OCI-LY3 (cell line): ENCODE data around the gene SPP1.

ENCODE experiments used
- H2AFZ ChIP-seq: fragments of 200-600, 300-600 bp; shearing (Covaris generic); 2 replicates; pipeline ENCODE4 v1.6.0; 2014; ENCODE audit warnings: antibody characterized with exemption, low read depth, low read length
- H3K27ac ChIP-seq: fragments of 200-600, 300-600 bp; sonication (generic); 2 replicates; pipeline ENCODE4 v1.5.1; 2014; ENCODE audit warnings: mild to moderate bottlenecking, low read length, moderate library complexity, mixed read lengths
- H3K27me3 ChIP-seq: fragments of 200-600, 300-600 bp; sonication (generic); 2 replicates; pipeline ENCODE4 v1.6.1; 2014; ENCODE audit warnings: low read depth, low read length, mixed read lengths
- H3K36me3 ChIP-seq: fragments of 200-600, 300-600 bp; sonication (generic); replicated peaks from 2 replicates; pipeline ENCODE3; 2014; ENCODE audit warnings: low read depth, low read length, mixed read lengths
- H3K4me1 ChIP-seq: fragments of 300-600, 200-600 bp; sonication (generic); 2 replicates; pipeline ENCODE4 v1.6.1; 2014; ENCODE audit warnings: low read length, mixed read lengths
- H3K4me2 ChIP-seq: fragments of 200-600, 300-600 bp; sonication (generic); 2 replicates; pipeline ENCODE4 v1.6.1; 2014; ENCODE audit warnings: low read length, mixed read lengths
- H3K4me3 ChIP-seq: fragments of 300-600, 200-600 bp; sonication (generic); 2 replicates; pipeline ENCODE4 v1.5.1; 2014; ENCODE audit warnings: antibody characterized with exemption, mild to moderate bottlenecking, low read length, moderate library complexity
- H3K79me2 ChIP-seq: fragments of 300-600, 200-600 bp; shearing (Covaris generic); 2 replicates; pipeline ENCODE4 v1.6.1; 2014; ENCODE audit warnings: mild to moderate bottlenecking, low read length, mixed read lengths
- H3K9ac ChIP-seq: fragments of 300-600, 200-600 bp; shearing (Covaris generic); 2 replicates; pipeline ENCODE4 v1.6.0; 2014; ENCODE audit warnings: mild to moderate bottlenecking, low read length, moderate library complexity
- H3K9me3 ChIP-seq: fragments of 200-600, 300-600 bp; shearing (Covaris generic); 2 replicates; pipeline ENCODE4 v1.6.1; 2014; ENCODE audit warnings: low read length, mixed read lengths; ENCODE audit not compliant: insufficient read depth
- H4K20me1 ChIP-seq: fragments of 200-600, 300-600 bp; sonication (generic); 2 replicates; pipeline ENCODE4 v1.6.1; 2016; ENCODE audit warnings: low read length, mixed read lengths; ENCODE audit not compliant: insufficient read depth
- EZH2phosphoT487 ChIP-seq: fragments of 200-600 bp; shearing (Covaris generic); IDR thresholded peaks from 2 replicates; pipeline ENCODE4 v1.6.1; 2018; ENCODE audit warnings: antibody characterized with exemption, mixed run types, low read depth
- TF ChIP-seq, protein P1 (sequence below): fragments of 200-600, 300-600 bp; sonication (generic); IDR thresholded peaks from 2 replicates; pipeline ENCODE4 v1.5.1; 2014; ENCODE audit warnings: antibody characterized with exemption, low read length, low read depth

Gene SPP1

DNA sequence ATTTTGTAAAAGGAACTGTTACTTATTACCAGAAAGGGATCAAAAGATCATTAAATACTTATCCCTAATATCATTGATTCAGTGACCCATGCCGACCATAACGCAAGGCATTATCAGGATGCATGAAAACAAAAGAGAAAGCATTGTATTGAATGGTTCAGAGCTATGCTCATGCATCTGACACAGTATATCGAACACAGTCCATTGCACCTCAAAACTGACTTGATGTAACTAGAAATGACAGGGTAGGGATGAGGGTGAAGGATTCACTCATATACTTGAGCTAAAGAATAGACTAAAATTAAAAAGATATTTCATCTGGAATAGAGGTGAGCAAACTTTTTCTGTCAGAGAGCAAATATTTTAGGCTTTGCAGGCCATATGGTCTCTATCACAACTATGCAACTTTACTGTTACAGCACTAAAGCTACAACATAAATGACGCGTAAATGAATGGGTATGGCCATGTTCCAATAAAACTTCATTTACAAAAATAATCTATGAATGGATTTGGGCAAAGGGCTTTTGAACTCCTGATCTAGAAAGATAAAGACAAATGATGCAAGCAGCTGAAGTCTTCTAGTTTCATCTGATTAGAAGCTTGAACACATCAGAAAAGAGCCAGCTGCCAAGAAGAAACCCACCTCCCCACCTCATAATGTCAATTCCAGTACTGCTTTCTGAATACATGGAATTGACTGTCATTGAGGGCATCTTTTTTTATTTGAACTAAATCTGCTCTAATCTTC is 12.9 kb upstream of the SPP1 start:
- Histone ChIP-seq H3K4me3 (no peak overlapping the region), H3K36me3 (no peaks in the 10 kb centered on the region), H3K9me3 (no peaks in the 10 kb centered on the region), H3K27me3 (no peaks in the 10 kb centered on the region), H3K27ac (no peak overlapping the region), H3K4me2 (no peak overlapping the region), H3K9ac (no peak overlapping the region), H4K20me1 (no peaks in the 10 kb centered on the region), H2AFZ (no peak overlapping the region), H3K4me1 (no peaks in the 10 kb centered on the region), H3K79me2 (no peaks in the 10 kb centered on the region)
- TF ChIP-seq EZH2phosphoT487: no peak
- TF ChIP-seq, protein P1, sequence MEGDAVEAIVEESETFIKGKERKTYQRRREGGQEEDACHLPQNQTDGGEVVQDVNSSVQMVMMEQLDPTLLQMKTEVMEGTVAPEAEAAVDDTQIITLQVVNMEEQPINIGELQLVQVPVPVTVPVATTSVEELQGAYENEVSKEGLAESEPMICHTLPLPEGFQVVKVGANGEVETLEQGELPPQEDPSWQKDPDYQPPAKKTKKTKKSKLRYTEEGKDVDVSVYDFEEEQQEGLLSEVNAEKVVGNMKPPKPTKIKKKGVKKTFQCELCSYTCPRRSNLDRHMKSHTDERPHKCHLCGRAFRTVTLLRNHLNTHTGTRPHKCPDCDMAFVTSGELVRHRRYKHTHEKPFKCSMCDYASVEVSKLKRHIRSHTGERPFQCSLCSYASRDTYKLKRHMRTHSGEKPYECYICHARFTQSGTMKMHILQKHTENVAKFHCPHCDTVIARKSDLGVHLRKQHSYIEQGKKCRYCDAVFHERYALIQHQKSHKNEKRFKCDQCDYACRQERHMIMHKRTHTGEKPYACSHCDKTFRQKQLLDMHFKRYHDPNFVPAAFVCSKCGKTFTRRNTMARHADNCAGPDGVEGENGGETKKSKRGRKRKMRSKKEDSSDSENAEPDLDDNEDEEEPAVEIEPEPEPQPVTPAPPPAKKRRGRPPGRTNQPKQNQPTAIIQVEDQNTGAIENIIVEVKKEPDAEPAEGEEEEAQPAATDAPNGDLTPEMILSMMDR: no peak

DNA sequence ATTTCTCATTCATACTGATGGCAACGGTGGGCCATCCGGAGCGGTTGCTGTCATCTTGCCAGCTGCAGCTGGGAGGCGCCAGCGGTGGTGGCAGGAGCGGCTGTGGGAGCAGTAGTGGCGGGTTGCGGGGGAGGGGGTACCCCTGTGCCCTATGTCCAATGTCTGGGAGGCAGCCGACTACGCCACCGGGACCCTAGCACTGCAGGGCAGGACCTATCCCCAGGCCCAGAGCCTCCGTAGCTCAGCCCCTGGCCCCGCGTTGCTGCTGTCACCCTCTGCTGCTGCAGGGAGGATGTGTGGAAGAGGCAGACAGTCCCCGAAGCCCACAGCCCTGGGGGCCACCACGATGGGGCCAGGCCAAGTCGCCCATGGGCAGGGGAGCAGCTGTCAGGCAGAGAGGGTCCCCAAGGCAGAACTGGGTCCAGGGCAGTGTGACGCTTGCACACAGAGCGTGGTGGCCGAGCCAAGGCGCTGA is 10.0 kb upstream of the SPP1 start:
- no peak overlapping the region for H3K4me2 ChIP-seq
- TF ChIP-seq EZH2phosphoT487: no peak
- TF ChIP-seq, protein P1: no peak
- H4K20me1 ChIP-seq: no peaks in the 10 kb centered on the region
- no peak overlapping the region for H3K4me3 ChIP-seq
- H3K9me3 ChIP-seq: no peaks in the 10 kb centered on the region
- no peaks in the 10 kb centered on the region for H3K79me2 ChIP-seq
- no peak overlapping the region for H2AFZ ChIP-seq
- peaks cover 16% of the 10 kb centered on the region for H3K27me3 ChIP-seq
- no peak overlapping the region for H3K27ac ChIP-seq
- no peaks in the 10 kb centered on the region for H3K4me1 ChIP-seq
- no peak overlapping the region for H3K9ac ChIP-seq
- no peaks in the 10 kb centered on the region for H3K36me3 ChIP-seq

GRCh38 chr4:87966095-87966496 is 9.4 kb upstream of the SPP1 start:
- Histone ChIP-seq H3K27ac (no peak overlapping the region), H3K79me2 (no peaks in the 10 kb centered on the region), H3K27me3 (peaks cover 18% of the 10 kb centered on the region), H3K4me2 (no peak overlapping the region), H3K9me3 (no peaks in the 10 kb centered on the region), H4K20me1 (no peaks in the 10 kb centered on the region), H2AFZ (no peak overlapping the region), H3K36me3 (no peaks in the 10 kb centered on the region), H3K4me3 (no peak overlapping the region), H3K4me1 (no peaks in the 10 kb centered on the region), H3K9ac (no peak overlapping the region)
- TF ChIP-seq EZH2phosphoT487: no peak
- TF ChIP-seq, protein P1: no peak

- H4K20me1 ChIP-seq: no peaks in the 10 kb centered on the region
- H3K4me3 ChIP-seq: no peak overlapping the region
- no peaks in the 10 kb centered on the region for H3K36me3 ChIP-seq
- no peak overlapping the region for H3K4me2 ChIP-seq
- H2AFZ ChIP-seq: no peak overlapping the region
- H3K27me3 ChIP-seq: peaks cover 26% of the 10 kb centered on the region
- H3K79me2 ChIP-seq: no peaks in the 10 kb centered on the region
- no peak overlapping the region for H3K9ac ChIP-seq
- no peak for TF ChIP-seq EZH2phosphoT487
- TF ChIP-seq, protein P1: no peak
- no peaks in the 10 kb centered on the region for H3K9me3 ChIP-seq
- H3K27ac ChIP-seq: no peak overlapping the region
- H3K4me1 ChIP-seq: no peaks in the 10 kb centered on the region
These were observed 8.3 kb upstream of the SPP1 start for GRCh38 chr4:87967193-87967592.
